ENCODE data around the gene MAD2L2. TPM values are rescaled to one million over a fixed set of nuclear protein-coding genes. Genes with fewer than 3 reads are reported as not detected.

MAD2L2 gene
- total RNA-seq, 1 donor from 2014 or later: 18.3 TPM

DNA sequence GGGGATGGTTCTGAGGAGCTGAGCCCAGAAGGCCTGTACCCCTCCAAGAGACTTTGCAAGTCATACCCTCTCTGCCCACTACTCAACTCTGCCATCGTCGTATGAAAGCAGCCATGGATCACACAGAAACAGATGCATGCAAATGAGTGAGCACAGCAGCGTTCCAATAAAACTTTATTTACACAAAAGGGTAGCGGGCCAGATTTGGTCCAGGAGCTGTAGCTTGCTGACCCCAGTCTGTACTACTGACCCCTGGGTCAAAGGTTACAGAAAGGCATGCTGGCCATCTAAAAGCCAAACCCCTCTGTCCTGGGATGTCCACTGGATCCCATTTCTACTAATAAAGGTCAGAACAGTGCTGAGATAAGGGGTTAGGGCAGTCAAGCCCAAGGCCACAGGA lies 46.2 kb upstream of the MAD2L2 start:
- no peaks in the 10 kb centered on the region for H3K27me3 ChIP-seq
- peaks cover 0 to 10% of the 10 kb centered on the region in 2 donors for H3K4me1 ChIP-seq
- no peak overlapping the region for H3K4me3 ChIP-seq
- TF ChIP-seq, protein P1, sequence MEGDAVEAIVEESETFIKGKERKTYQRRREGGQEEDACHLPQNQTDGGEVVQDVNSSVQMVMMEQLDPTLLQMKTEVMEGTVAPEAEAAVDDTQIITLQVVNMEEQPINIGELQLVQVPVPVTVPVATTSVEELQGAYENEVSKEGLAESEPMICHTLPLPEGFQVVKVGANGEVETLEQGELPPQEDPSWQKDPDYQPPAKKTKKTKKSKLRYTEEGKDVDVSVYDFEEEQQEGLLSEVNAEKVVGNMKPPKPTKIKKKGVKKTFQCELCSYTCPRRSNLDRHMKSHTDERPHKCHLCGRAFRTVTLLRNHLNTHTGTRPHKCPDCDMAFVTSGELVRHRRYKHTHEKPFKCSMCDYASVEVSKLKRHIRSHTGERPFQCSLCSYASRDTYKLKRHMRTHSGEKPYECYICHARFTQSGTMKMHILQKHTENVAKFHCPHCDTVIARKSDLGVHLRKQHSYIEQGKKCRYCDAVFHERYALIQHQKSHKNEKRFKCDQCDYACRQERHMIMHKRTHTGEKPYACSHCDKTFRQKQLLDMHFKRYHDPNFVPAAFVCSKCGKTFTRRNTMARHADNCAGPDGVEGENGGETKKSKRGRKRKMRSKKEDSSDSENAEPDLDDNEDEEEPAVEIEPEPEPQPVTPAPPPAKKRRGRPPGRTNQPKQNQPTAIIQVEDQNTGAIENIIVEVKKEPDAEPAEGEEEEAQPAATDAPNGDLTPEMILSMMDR (IDR thresholded peaks at IDR 0.05): no peak
- intact Hi-C loops (cut with DNase I): no loop called here
- no peaks in the 10 kb centered on the region for H3K36me3 ChIP-seq
- DNase-seq (ENCODE audit: low spot score in 2 of 2): no peak
- no peak overlapping the region for H3K27ac ChIP-seq
- no peaks in the 10 kb centered on the region for H3K9me3 ChIP-seq

DNA sequence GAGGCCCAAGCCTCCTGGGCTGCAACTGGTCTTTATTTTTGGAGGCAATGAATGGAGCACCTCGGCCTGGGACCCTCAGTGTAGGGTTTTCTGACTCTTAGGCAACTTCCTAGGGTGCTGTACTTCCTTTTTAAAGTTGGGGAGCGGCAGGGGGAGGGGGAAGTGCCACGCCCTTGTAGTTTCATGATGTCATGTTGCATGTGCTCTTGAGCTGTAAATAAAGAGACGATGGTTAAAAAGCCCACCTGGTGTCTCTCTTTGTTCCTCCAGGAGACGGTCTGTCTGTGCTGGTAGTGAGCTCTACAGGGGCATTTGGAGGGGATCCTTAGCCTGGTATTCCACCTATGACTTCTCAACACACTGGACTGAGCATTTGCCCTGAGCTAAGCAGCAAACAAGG lies 44.7 kb upstream of the MAD2L2 start:
- Histone ChIP-seq H3K9me3 (no peaks in the 10 kb centered on the region), H3K4me1 (peaks cover 0 to 2% of the 10 kb centered on the region in 2 donors), H3K4me3 (no peak overlapping the region), H3K27me3 (no peaks in the 10 kb centered on the region), H3K27ac (no peak overlapping the region), H3K36me3 (no peaks in the 10 kb centered on the region)
- no peak for DNase-seq (ENCODE audit: low spot score in 2 of 2)
- TF ChIP-seq, protein P1 (IDR thresholded peaks at IDR 0.05): no peak
- intact Hi-C loops (cut with DNase I): no loop called here

DNA sequence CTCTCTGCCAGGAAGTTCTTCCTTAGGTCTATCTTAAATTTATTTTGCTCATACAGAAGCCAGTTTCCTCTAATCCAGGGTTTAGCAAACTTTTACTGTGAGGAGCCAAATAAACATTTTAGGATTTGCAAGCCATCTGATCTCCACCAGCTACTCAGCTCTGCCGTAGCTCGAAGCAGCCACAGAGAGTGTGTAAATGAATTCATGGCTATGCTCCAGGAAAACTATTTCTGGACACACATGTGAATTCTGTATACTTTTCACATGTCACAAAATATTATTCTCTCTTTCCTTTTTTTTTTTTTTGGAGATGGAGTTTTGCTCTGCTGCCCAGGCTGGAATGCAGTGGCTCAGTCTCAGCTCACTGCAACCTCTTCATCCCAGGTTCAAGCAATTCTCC lies 41.6 kb upstream of the MAD2L2 start:
- Histone ChIP-seq H3K36me3 (no peaks in the 10 kb centered on the region), H3K4me3 (no peak overlapping the region), H3K27ac (no peak overlapping the region), H3K9me3 (no peaks in the 10 kb centered on the region), H3K4me1 (peaks cover 3% of the 10 kb centered on the region in 2 donors), H3K27me3 (no peaks in the 10 kb centered on the region)
- no peak for DNase-seq (ENCODE audit: low spot score in 2 of 2)
- intact Hi-C loops (cut with DNase I): no loop called here
- TF ChIP-seq, protein P1 (IDR thresholded peaks at IDR 0.05): no peak

DNA sequence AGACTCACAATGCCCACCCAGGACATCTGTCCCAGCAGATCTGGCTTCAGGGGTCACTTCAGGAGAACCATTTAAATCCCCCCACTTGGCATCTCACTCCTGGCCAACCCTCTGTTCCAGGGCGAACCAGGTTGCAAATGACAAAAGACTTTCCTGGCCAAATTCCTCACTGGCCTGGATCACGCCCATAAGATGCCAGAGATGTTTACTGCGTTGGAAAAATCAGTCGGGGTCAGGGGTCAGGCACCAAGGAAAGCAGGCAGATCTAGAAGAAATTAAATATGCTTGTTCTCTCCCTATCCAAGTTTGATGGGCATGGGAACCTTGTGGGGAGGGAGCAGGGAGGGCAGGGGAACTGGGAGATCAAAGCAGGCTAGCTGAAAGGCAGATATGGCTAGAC lies 40.4 kb upstream of the MAD2L2 start:
- intact Hi-C loops (cut with DNase I): no loop called here
- TF ChIP-seq, protein P1 (IDR thresholded peaks at IDR 0.05): no peak
- no peaks in the 10 kb centered on the region for H3K36me3 ChIP-seq
- no peaks in the 10 kb centered on the region for H3K27me3 ChIP-seq
- H3K27ac ChIP-seq: no peak overlapping the region
- DNase-seq (ENCODE audit: low spot score in 2 of 2): no peak
- H3K9me3 ChIP-seq: no peaks in the 10 kb centered on the region
- peaks cover 3% of the 10 kb centered on the region in 2 donors for H3K4me1 ChIP-seq
- H3K4me3 ChIP-seq: no peak overlapping the region

DNA sequence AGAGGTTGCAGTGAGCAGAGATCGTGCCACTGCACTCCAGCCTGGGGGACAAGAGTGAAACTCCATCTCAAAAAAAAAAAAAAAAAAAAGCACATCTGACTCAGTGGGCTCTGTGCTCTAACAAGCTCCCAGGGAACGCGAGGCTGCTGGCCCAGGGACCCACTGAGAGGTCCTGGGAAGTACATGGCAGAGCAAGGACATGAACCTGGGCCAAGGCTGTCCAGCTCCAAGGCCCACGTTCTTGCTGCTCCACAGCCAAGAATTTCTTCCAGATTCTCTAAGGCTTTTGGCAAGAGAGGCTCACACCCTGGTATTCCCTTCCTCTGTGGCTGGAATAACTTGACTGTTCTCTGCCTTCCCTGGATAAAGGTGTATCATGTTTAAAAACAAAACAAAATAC lies 39.6 kb upstream of the MAD2L2 start:
- TF ChIP-seq, protein P1 (IDR thresholded peaks at IDR 0.05): no peak
- intact Hi-C loops (cut with DNase I): no loop called here

DNA sequence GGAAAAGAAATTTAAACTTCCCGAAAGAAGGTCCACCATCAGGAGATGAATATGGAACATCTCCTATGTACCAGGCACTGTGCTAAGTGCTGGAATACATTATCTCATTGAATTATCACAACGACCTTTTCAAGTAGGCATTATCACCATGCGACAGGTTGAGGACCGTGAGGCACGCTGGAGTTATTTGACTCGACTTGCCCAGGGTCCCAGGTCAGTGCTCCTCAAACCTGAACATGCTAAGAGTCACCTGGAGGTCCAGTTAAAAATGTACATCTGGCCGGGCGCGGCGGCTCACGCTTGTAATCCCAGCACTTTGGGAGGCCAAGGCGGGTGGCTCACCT lies 39.1 kb upstream of the MAD2L2 start:
- Histone ChIP-seq H3K36me3 (no peaks in the 10 kb centered on the region), H3K27ac (no peak overlapping the region), H3K9me3 (no peaks in the 10 kb centered on the region), H3K4me1 (peaks cover 3% of the 10 kb centered on the region in 2 donors), H3K4me3 (no peak overlapping the region), H3K27me3 (no peaks in the 10 kb centered on the region)
- DNase-seq (ENCODE audit: low spot score in 2 of 2): no peak
- intact Hi-C loops (cut with DNase I): no loop called here
- TF ChIP-seq, protein P1 (IDR thresholded peaks at IDR 0.05): no peak

More for the DNA sequence above, 39.6 kb upstream of the MAD2L2 start:
- Histone ChIP-seq H3K9me3 (no peaks in the 10 kb centered on the region), H3K4me3 (no peak overlapping the region), H3K36me3 (no peaks in the 10 kb centered on the region), H3K27ac (no peak overlapping the region), H3K4me1 (peaks cover 3% of the 10 kb centered on the region in 2 donors), H3K27me3 (no peaks in the 10 kb centered on the region)
- peak in 1 of 2 donors; percentile 71 for DNase-seq (ENCODE audit: low spot score in 2 of 2)
